NB4 (cell line): ENCODE results near the gene NAV1.
"Not testable (repeated sequence)": the region's sequence is repeated elsewhere in the genome, so short reads cannot be mapped to it uniquely, and the experiment has no call there.

Experiments
- MYC ChIP-seq: IDR thresholded peaks from 2 replicates; pipeline ENCODE4 v1.6.1; 2011; ENCODE audit warnings: low read depth, low read length
- POLR2A ChIP-seq: IDR thresholded peaks from 2 replicates; pipeline ENCODE4 v1.6.1; 2011; ENCODE audit warnings: mild to moderate bottlenecking; ENCODE audit not compliant: insufficient read length; ENCODE audit errors: extremely low read depth
- TF ChIP-seq, protein P1 (sequence below): IDR thresholded peaks from one replicate; pipeline ENCODE4 v1.5.1; 2012; ENCODE audit warnings: low read depth, low read length
- TF ChIP-seq, protein P2 (sequence below): IDR thresholded peaks from 2 replicates; pipeline ENCODE4 v1.6.1; 2011; ENCODE audit warnings: low read depth, low read length

DNA sequence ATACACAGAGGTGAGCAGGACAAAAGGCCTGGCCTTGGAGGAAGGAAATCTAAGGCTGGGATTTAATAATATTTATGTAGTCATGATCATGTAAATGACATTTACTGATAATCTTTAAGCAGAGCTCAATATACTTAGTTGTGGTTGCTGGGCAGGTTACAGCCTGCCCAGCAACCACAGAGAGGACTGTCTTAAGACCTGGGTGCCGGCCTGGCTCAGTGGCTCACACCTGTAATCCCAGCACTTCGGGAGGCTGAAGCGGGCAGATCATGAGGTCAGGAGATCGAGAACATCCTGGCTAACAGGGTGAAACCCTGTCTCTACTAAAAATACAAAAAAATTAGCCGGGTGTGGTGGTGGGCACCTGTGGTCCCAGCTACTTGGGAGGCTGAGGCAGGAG, 10.6 kb downstream of the NAV1 start:
- TF ChIP-seq, protein P1, sequence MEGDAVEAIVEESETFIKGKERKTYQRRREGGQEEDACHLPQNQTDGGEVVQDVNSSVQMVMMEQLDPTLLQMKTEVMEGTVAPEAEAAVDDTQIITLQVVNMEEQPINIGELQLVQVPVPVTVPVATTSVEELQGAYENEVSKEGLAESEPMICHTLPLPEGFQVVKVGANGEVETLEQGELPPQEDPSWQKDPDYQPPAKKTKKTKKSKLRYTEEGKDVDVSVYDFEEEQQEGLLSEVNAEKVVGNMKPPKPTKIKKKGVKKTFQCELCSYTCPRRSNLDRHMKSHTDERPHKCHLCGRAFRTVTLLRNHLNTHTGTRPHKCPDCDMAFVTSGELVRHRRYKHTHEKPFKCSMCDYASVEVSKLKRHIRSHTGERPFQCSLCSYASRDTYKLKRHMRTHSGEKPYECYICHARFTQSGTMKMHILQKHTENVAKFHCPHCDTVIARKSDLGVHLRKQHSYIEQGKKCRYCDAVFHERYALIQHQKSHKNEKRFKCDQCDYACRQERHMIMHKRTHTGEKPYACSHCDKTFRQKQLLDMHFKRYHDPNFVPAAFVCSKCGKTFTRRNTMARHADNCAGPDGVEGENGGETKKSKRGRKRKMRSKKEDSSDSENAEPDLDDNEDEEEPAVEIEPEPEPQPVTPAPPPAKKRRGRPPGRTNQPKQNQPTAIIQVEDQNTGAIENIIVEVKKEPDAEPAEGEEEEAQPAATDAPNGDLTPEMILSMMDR = not testable (repeated sequence)
- not testable (repeated sequence) for TF ChIP-seq POLR2A, MYC
- TF ChIP-seq, protein P2, sequence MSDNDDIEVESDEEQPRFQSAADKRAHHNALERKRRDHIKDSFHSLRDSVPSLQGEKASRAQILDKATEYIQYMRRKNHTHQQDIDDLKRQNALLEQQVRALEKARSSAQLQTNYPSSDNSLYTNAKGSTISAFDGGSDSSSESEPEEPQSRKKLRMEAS = not testable (repeated sequence)
